NCI-H345 (cell line): Measurements from ENCODE around the gene HENMT1.
"Not testable (repeated sequence)": the region's sequence is repeated elsewhere in the genome, so short reads cannot be mapped to it uniquely, and the experiment has no call there.

Source experiments
- DNase-seq: peaks from one replicate; lab custom pipeline; 2025; lab: John Stamatoyannopoulos, UW

Gene HENMT1

GRCh38 chr1:108661030-108661609 is at the start of gene HENMT1:
TSS of gene HENMT1 (minus strand) at chr1:108661093. CDS start at chr1:108659884, 1,209 bp downstream.
- peak; percentile 79 for DNase-seq

GRCh38 chr1:108708691-108709660 is 48.1 kb upstream of the HENMT1 start:
- no peak for DNase-seq

DNA sequence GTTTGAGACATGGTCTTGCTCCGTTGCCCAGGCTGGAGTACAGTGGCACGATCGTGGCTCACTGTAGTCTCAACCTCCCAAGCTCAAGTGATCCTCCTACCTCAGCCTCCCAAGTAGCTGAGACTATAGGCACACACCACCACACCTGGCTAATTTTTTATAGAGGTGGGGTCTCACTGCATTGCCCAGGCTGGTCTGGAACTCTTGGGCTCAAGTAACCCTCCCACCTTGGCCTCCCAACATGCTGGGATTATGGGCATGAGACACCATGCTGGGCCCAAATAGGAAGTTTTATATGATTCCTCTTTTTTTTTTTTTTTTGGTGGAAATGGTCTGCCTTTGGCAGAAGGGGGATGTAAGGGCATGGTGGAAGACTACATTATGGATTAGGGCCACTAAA is 45.8 kb upstream of the HENMT1 start:
- DNase-seq, result no peak

- no peak for DNase-seq
These were observed 43.6 kb upstream of the HENMT1 start for GRCh38 chr1:108704496-108704895.

- DNase-seq, result no peak
These were observed 43.0 kb upstream of the HENMT1 start for GRCh38 chr1:108703939-108704338.

DNA sequence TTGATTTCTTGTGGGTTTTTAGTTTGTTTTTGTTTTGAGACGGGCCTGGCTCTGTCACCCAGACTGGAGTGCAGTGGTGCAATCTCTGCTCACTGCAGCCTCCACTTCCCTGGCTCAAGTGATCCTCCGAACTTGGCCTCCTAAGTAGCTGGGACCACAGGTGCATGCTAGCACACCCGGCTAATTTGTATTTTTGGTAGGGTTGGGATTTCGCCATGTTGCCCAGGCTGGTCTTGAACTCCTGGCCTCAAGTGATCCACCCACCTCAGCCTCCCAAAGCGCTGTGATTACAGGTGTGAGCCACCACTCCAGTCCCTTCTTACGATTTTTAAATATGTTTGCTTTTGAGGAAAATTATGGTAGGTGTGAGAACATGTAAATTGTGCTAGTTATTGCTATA is 41.2 kb upstream of the HENMT1 start:
- DNase-seq, result not testable (repeated sequence)

GRCh38 chr1:108701176-108701849 is 40.4 kb upstream of the HENMT1 start:
- no peak for DNase-seq

GRCh38 chr1:108699375-108700332 is 38.8 kb upstream of the HENMT1 start:
- no peak for DNase-seq

GRCh38 chr1:108695535-108695934 is 34.6 kb upstream of the HENMT1 start:
- DNase-seq, result no peak

- DNase-seq, result peak; percentile 55
These were observed 32.1 kb upstream of the HENMT1 start for GRCh38 chr1:108692724-108693655.

- DNase-seq, result peak; percentile 93
These were observed 31.2 kb upstream of the HENMT1 start, which contains the start of gene PRPF38B for GRCh38 chr1:108691942-108692723. TSS of gene PRPF38B (plus strand) at chr1:108692310. CDS start at chr1:108692592, 282 bp downstream.

GRCh38 chr1:108691128-108691941 is 30.4 kb upstream of the HENMT1 start:
- DNase-seq, result no peak

GRCh38 chr1:108686614-108687313 is 25.9 kb upstream of the HENMT1 start:
- no peak for DNase-seq

GRCh38 chr1:108685529-108685928 is 24.6 kb upstream of the HENMT1 start:
- DNase-seq, result no peak

- DNase-seq, result not testable (repeated sequence)
These were observed 20.8 kb upstream of the HENMT1 start for GRCh38 chr1:108681701-108682100.

GRCh38 chr1:108679586-108680213 is 18.8 kb upstream of the HENMT1 start:
- no peak for DNase-seq

DNA sequence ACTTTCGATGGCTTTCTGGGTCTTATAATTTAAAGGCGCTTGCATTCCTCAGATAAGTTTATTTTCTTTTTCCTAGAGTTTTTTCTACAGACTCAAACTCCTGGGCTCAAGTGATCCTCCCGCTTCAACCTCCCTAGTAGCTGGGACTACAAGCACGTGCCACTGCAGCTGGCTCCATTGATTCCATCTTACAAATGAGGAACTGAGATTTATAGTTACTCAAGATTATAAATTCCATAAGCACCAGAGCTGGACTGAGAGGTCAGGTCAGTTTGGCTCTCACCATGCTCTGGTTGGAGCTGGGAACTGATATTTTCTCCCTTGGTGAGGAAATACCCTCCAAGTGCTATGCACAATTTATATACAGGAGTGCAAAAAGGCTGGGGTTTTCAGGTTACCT is 17.8 kb upstream of the HENMT1 start:
- no peak for DNase-seq
